Neuronal stem cell (in vitro differentiated cells): ENCODE results near the gene CDH13.

Source experiments
- DNase-seq: peaks from one replicate; pipeline ENCODE4 v3.0.0-alpha.2; 2013; ENCODE audit warnings: low spot score
- H2AFZ ChIP-seq: one replicate; pipeline ENCODE4 v1.6.1; 2013; ENCODE audit warnings: mild to moderate bottlenecking, low read length, inconsistent platforms
- H2AK5ac ChIP-seq: 2 replicates; pipeline ENCODE4 v1.6.1; 2013; ENCODE audit warnings: low read depth, mild to moderate bottlenecking, inconsistent platforms, low read length, moderate library complexity, mixed read lengths
- H2BK120ac ChIP-seq: 2 replicates; pipeline ENCODE4 v1.6.1; 2013; ENCODE audit warnings: low read depth, mild to moderate bottlenecking, inconsistent platforms, low read length, moderate library complexity, mixed read lengths
- H2BK12ac ChIP-seq: one replicate; pipeline ENCODE4 v1.6.1; 2013; ENCODE audit warnings: low read length, inconsistent platforms
- H2BK15ac ChIP-seq: 2 replicates; pipeline ENCODE4 v1.6.1; 2013; ENCODE audit warnings: mild to moderate bottlenecking, low read length, inconsistent platforms, mixed read lengths
- H2BK5ac ChIP-seq: one replicate; pipeline ENCODE4 v1.6.1; 2013; ENCODE audit warnings: inconsistent platforms, mild to moderate bottlenecking, low read length, moderate library complexity
- H3K14ac ChIP-seq: one replicate; pipeline ENCODE4 v1.6.1; 2013; ENCODE audit warnings: low read length, inconsistent platforms
- H3K18ac ChIP-seq: 2 replicates; pipeline ENCODE4 v1.6.1; 2013; ENCODE audit warnings: low read length, inconsistent platforms
- H3K23ac ChIP-seq: 2 replicates; pipeline ENCODE4 v1.6.1; 2013; ENCODE audit warnings: low read depth, mild to moderate bottlenecking, mixed read lengths, low read length, inconsistent platforms; ENCODE audit not compliant: poor library complexity
- H3K27ac ChIP-seq: replicated peaks from 3 replicates; pipeline ENCODE4 v1.5.1; 2013; ENCODE audit warnings: low read length, inconsistent platforms
- H3K27me3 ChIP-seq, 3 experiments: 2 replicates each; pipeline ENCODE4 v1.6.1; 2013; ENCODE audit warnings: low read length in 3 of 3, mild to moderate bottlenecking in 2 of 3, inconsistent platforms in 1 of 3, low read depth in 1 of 3, mixed read lengths in 1 of 3, moderate library complexity in 1 of 3; ENCODE audit not compliant: control insufficient read depth in 3 of 3, insufficient read depth in 3 of 3
- H3K36me3 ChIP-seq, 2 donors: replicated peaks in 1 of 2; 2 replicates each; pipeline ENCODE4 v1.6.1; 2013; ENCODE audit warnings: low read length in 2 of 2; ENCODE audit not compliant: control insufficient read depth in 2 of 2, insufficient read depth in 2 of 2
- H3K4ac ChIP-seq: 2 replicates; pipeline ENCODE4 v1.6.1; 2013; ENCODE audit warnings: inconsistent platforms, mild to moderate bottlenecking, low read length, moderate library complexity
- H3K4me1 ChIP-seq, 2 donors: 1 replicate in 1 of 2; 2 replicates in 1 of 2; pipeline ENCODE4 v1.6.1; 2013; ENCODE audit warnings: low read length in 2 of 2, low read depth in 1 of 2; ENCODE audit not compliant: control insufficient read depth in 2 of 2, insufficient read depth in 1 of 2
- H3K4me2 ChIP-seq: one replicate; pipeline ENCODE4 v1.6.1; 2013; ENCODE audit warnings: mild to moderate bottlenecking, low read length, inconsistent platforms; ENCODE audit not compliant: insufficient read depth, poor library complexity, severe bottlenecking
- H3K4me3 ChIP-seq, 2 donors: 2 replicates each; pipeline ENCODE4 v1.5.1; 2013; ENCODE audit warnings: low read length in 2 of 2, mild to moderate bottlenecking in 2 of 2, inconsistent platforms in 1 of 2, moderate library complexity in 1 of 2
- H3K79me1 ChIP-seq: one replicate; pipeline ENCODE4 v1.6.1; 2013; ENCODE audit warnings: low read depth, mild to moderate bottlenecking, inconsistent platforms, low read length, moderate library complexity
- H3K9ac ChIP-seq: one replicate; pipeline ENCODE4 v1.6.1; 2013; ENCODE audit warnings: mild to moderate bottlenecking, low read depth, low read length, inconsistent platforms; ENCODE audit not compliant: poor library complexity
- H3K9me3 ChIP-seq, 2 donors: replicated peaks in 1 of 2; 2 replicates each; pipeline versions ENCODE3 to v1.6.1; 2013; ENCODE audit warnings: low read length in 2 of 2, mild to moderate bottlenecking in 2 of 2, inconsistent platforms in 1 of 2, low read depth in 1 of 2, mixed read lengths in 1 of 2, moderate library complexity in 1 of 2; ENCODE audit not compliant: control insufficient read depth in 2 of 2, insufficient read depth in 1 of 2
- H4K8ac ChIP-seq: one replicate; pipeline ENCODE4 v1.6.1; 2013; ENCODE audit warnings: low read depth, mild to moderate bottlenecking, inconsistent platforms, low read length, moderate library complexity
- H4K91ac ChIP-seq: one replicate; pipeline ENCODE4 v1.6.1; 2013; ENCODE audit warnings: low read length, low read depth, mild to moderate bottlenecking, inconsistent platforms; ENCODE audit not compliant: poor library complexity
- WGBS, 2 donors: extraction: QIAGEN DNeasy Blood & Tissue Kit; methylation state at CpG; one replicate each; pipeline ENCODE4 v1.1.7; 2013; ENCODE audit warnings: missing lambda C conversion rate in 2 of 2, mixed read lengths in 1 of 2; ENCODE audit not compliant: insufficient read length in 2 of 2, insufficient replicate concordance in 1 of 2; ENCODE audit errors: extremely low coverage in 2 of 2; 5-methylcytosine and 5-hydroxymethylcytosine counted together

Gene CDH13

GRCh38 chr16:82878466-82878865 is 251.7 kb downstream of the CDH13 start:
- H2BK120ac ChIP-seq = no peak overlapping the region
- no peak overlapping the region for H3K4me3 ChIP-seq
- no peak overlapping the region for H2AK5ac ChIP-seq
- no CpG with 5 or more reads among the region's 5 CpGs for WGBS, 2 donors
- no peak overlapping the region for H3K4me2 ChIP-seq
- no peaks in the 10 kb centered on the region for H3K9me3 ChIP-seq
- no peak overlapping the region for H3K9ac ChIP-seq
- no peak for DNase-seq
- H3K18ac ChIP-seq = no peak overlapping the region
- no peak overlapping the region for H2BK15ac ChIP-seq
- no peak overlapping the region for H2AFZ ChIP-seq
- no peak overlapping the region for H3K14ac ChIP-seq
- peaks cover 0 to 4% of the 10 kb centered on the region in 2 donors for H3K4me1 ChIP-seq
- H3K23ac ChIP-seq = no peak overlapping the region
- H2BK5ac ChIP-seq = no peak overlapping the region
- H4K8ac ChIP-seq = no peak overlapping the region
- H3K79me1 ChIP-seq = no peaks in the 10 kb centered on the region
- no peak overlapping the region for H2BK12ac ChIP-seq
- H3K36me3 ChIP-seq = no peaks in the 10 kb centered on the region
- H4K91ac ChIP-seq = no peak overlapping the region
- H3K4ac ChIP-seq = no peak overlapping the region
- H3K27me3 ChIP-seq = no peaks in the 10 kb centered on the region
- no peak overlapping the region for H3K27ac ChIP-seq

- H2BK12ac ChIP-seq = no peak overlapping the region
- WGBS, 2 donors = no CpG with 5 or more reads among the region's 4 CpGs
- H2BK15ac ChIP-seq = no peak overlapping the region
- no peak overlapping the region for H2BK120ac ChIP-seq
- DNase-seq = no peak
- no peak overlapping the region for H3K4ac ChIP-seq
- no peak overlapping the region for H2BK5ac ChIP-seq
- no peaks in the 10 kb centered on the region for H3K36me3 ChIP-seq
- no peak overlapping the region for H2AK5ac ChIP-seq
- H4K91ac ChIP-seq = no peak overlapping the region
- H3K14ac ChIP-seq = no peak overlapping the region
- H3K27ac ChIP-seq = no peak overlapping the region
- no peak overlapping the region for H3K23ac ChIP-seq
- no peak overlapping the region for H4K8ac ChIP-seq
- no peaks in the 10 kb centered on the region for H3K27me3 ChIP-seq
- no peak overlapping the region for H3K4me2 ChIP-seq
- H3K9me3 ChIP-seq = no peaks in the 10 kb centered on the region
- peaks cover 0 to 4% of the 10 kb centered on the region in 2 donors for H3K4me1 ChIP-seq
- H3K18ac ChIP-seq = no peak overlapping the region
- H3K79me1 ChIP-seq = no peaks in the 10 kb centered on the region
- no peak overlapping the region for H3K4me3 ChIP-seq
- H3K9ac ChIP-seq = no peak overlapping the region
- H2AFZ ChIP-seq = no peak overlapping the region
These were observed 253.6 kb downstream of the CDH13 start for GRCh38 chr16:82880346-82880745.

- Histone ChIP-seq H3K27me3 (no peaks in the 10 kb centered on the region), H2BK12ac (no peak overlapping the region), H3K36me3 (no peaks in the 10 kb centered on the region), H3K9ac (no peak overlapping the region), H3K4me3 (no peak overlapping the region), H2BK5ac (no peak overlapping the region), H2AFZ (no peak overlapping the region), H2BK15ac (no peak overlapping the region), H3K23ac (no peak overlapping the region), H3K9me3 (no peaks in the 10 kb centered on the region), H3K18ac (no peak overlapping the region), H3K4me1 (peaks cover 0 to 4% of the 10 kb centered on the region in 2 donors), H3K14ac (no peak overlapping the region), H3K4ac (no peak overlapping the region), H4K91ac (no peak overlapping the region), H2BK120ac (no peak overlapping the region), H3K79me1 (no peaks in the 10 kb centered on the region), H3K27ac (no peak overlapping the region), H4K8ac (no peak overlapping the region), H2AK5ac (no peak overlapping the region), H3K4me2 (no peak overlapping the region)
- WGBS, 2 donors = no CpG with 5 or more reads among the region's 3 CpGs
- peak; percentile 4 for DNase-seq
These were observed 254.7 kb downstream of the CDH13 start for GRCh38 chr16:82881516-82881915.

- no peaks in the 10 kb centered on the region for H3K79me1 ChIP-seq
- H3K9ac ChIP-seq = no peak overlapping the region
- no peaks in the 10 kb centered on the region for H3K27me3 ChIP-seq
- H2AK5ac ChIP-seq = no peak overlapping the region
- no peak overlapping the region for H3K27ac ChIP-seq
- no peak overlapping the region for H3K4me3 ChIP-seq
- H3K23ac ChIP-seq = no peak overlapping the region
- H2BK5ac ChIP-seq = no peak overlapping the region
- H3K4me1 ChIP-seq = peaks cover 0 to 6% of the 10 kb centered on the region in 2 donors
- no peak overlapping the region for H2AFZ ChIP-seq
- H3K18ac ChIP-seq = no peak overlapping the region
- H3K14ac ChIP-seq = no peak overlapping the region
- no CpG with 5 or more reads among the region's 6 CpGs for WGBS, 2 donors
- H4K91ac ChIP-seq = no peak overlapping the region
- H3K36me3 ChIP-seq = no peaks in the 10 kb centered on the region
- H3K4me2 ChIP-seq = no peak overlapping the region
- no peak for DNase-seq
- H2BK120ac ChIP-seq = no peak overlapping the region
- no peak overlapping the region for H3K4ac ChIP-seq
- H3K9me3 ChIP-seq = no peaks in the 10 kb centered on the region
- no peak overlapping the region for H4K8ac ChIP-seq
- no peak overlapping the region for H2BK12ac ChIP-seq
- no peak overlapping the region for H2BK15ac ChIP-seq
These were observed 255.5 kb downstream of the CDH13 start for GRCh38 chr16:82882226-82882625.
